HG03025 (cell line): ENCODE results near the gene KCNG2.

Experiments
- ATAC-seq: cut with Tn5 transposase; IDR thresholded peaks from one replicate; pipeline ENCODE4 v1.9.1; 2021; ENCODE audit warnings: mild to moderate bottlenecking, moderate library complexity; ENCODE audit not compliant: unreplicated experiment, low FRiP score

Gene KCNG2

DNA sequence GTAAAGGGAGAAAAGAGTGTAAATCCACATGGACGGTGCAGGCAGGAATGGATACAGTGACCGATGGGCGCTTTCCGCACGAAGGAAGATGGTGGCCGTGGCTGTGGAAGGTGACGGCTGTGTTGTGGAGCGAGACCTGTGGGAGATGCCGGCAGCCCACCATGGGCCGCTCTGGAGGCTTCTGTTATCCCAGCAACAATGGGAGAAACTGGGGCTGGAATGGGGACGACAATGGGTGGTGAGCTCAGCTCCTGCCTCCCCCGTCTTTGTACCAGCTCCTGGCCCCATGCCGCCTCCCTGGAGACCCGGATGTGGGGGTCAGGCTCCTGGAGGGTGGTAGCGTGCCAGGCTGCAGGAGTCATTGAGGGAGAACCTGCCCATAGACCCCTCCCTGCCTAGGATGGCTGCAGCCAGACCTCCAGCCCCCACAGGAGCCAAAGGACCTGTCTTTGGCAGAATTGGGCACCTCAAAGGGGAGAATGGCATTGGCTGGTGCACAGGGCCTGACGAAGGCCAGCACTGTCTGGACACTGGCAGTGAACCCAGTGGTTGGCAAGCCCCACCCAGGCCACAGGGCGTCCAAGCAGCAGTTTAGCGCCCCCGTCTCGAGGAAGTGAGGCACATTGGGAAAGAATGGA lies 81.1 kb downstream of the KCNG2 start:
- ATAC-seq, result no peak

DNA sequence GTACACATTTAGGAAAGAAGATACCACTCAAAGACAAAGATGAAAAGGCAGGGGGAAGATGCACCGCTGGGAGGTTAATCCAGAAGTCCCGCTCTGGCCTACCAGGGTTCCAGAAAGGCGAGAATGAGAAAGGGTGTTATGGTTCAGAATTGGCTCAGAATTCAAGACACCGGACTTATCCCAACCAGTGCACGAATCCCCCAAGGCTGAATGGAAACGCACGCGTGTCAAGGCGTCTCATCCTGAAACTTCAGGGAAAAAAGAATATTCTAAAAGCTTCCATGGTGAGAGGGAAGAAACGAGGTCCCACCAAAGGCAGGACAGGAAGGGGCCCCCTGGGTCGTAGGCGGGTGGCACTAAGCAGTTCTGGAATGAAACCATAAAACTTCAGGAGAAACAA lies 81.8 kb downstream of the KCNG2 start:
- ATAC-seq, result no peak

DNA sequence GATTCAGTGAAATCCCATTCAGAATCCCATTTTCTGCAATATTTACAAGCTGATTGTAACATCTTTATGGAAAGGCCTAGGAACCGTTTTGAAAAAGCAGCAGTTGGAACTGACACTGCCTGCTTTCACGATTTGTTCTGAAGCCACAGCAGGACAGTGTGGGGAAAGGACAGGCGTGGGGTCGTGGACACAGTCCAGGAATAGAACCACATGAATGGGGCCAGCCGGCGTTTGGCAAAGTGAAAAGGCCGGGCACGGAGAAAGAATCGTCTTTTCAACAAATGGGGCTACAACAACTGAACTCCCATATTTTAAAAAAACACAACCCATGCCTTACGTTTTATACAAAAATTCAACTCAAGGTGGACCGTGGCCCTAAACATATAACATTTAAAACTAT lies 84.0 kb downstream of the KCNG2 start:
- no peak for ATAC-seq

DNA sequence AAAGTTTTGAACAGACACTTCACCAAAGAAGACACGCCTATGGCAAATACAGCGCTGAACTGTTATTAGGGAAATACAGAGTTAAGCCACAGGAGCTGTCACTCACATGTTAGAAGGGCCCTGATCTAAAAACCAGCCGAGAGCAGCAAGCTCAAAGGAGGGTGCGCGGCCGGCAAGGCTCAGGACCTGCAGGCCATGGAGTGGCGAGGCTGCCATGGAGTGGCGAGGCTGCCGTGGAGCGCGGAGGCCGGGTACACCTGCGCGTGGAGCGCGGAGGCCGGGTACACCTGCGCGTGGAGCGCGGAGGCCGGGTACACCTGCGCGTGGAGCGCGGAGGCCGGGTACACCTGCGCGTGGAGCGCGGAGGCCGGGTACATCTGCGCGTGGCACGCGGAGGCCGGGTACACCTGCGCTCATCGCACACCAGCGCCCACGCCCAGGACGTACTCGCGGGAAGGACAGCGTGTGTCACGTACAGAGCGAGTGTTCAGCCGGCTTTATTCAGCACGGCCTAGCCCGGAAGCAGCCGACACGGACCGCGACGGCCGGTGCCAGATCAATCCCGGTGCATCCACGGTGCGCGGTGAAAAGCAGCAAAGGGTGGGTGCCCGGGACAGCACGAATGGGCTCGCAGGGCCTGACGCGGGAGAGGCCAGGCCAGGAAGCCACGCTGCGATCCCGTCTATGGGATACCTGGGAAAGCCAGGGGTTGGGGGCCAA lies 84.9 kb downstream of the KCNG2 start:
- ATAC-seq, result no peak

DNA sequence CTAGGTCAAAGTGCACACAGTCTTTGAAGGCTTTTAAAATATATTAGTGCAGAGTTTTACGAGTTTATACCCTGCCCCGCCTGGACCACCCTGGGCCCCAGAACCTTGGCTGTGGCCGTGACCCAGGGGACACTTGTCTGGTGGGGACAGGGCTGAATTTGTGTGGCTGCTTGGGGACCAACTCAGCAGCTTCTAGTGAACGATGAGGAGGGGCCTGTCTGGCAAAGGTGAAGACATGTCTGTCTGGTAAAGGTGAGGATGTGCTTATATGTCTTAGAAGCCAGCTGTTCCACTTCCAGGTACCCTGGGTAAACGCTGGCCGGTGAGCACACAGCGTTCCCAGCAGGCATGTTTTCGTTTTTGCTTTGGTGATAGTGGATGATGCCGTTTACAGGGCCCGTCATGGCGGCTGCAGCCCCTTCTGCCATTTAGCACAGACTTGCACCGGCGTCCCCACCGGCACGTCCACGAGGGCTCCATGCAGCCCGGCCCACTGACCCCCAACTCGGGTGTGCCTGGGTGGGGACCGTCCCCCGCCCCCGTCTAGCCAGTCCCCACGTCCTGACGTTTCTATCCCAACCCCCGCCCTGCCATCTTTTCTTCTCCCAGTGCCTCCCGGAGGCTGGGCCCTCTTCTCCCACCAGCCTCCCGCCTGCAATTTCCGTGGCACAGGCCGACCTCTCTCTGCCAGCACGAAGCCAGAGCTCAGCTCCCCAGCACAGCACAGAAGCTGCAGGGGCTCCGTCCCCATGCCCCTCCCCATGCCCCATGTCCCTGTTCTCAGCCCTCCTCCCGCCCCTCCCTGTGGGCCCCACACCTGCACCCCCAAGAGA lies 85.9 kb downstream of the KCNG2 start:
- ATAC-seq, result no peak

DNA sequence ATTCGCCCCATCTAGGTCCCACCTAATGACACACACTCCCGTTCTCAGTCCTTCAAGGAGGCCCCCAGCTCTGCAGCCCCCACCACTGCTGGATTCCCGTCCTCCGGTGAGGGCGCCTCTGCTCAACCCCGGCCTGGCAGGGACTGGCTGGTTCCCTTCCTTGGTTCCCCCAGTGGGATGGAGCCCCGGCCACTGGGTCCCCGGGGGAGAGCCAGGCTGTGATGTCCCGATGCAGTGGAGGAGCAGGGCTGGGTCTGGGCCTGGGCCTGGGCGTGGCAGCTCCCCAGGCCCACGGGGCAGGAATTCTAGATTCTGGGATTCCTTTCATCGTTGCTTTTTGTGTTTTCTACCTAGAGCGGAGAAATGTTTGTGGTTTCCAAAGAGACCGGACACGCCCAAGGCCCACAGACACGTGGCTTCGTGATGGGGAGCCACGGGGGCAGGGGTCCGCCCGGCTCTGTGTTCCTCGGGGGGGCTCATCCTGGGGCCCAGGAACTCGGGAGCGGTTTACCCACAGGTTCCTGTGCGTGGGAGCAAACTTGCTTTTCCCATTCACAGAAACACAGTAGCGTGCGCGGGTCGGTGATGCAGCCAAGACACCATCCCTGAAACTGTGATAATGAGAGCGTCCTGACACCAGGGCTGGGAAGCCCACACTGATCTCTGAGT lies 86.7 kb downstream of the KCNG2 start:
- no peak for ATAC-seq

DNA sequence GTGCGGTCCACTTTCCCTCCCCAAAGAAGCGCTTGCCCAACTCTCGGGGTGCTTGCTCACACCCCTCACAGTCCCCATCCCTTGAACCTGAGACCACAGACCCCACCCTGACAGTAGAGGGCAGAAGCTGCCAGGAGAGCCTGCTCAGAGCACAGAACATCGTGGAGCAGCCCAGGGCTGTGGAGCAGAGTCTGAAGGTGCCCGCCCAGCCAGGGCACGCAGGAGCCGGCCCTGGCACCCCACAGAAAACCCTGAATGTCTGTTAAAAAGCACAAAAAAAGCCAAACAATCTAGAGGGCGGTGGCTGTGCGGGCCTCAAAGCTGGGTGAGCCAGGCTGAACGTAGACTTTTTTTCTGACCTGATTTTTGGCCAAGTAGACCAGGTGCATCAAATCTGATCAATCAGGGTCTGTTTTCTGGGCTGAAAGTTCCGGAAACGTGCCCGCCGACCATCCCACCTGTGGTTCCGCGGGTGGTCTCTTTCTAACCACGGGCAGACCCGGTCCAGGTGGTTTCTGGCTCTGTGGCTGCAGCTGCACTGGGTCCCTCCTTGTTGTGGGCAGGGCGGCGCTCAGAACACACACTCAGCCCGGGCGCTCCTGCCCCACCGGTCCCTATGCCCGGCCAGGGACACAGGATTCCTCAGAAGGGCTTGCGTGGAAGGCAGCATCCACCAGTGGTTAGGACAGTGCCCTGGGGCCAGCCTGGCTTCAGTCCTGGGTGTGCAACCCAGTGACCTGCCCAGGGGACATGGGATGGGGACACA lies 87.4 kb downstream of the KCNG2 start:
- ATAC-seq, result no peak

DNA sequence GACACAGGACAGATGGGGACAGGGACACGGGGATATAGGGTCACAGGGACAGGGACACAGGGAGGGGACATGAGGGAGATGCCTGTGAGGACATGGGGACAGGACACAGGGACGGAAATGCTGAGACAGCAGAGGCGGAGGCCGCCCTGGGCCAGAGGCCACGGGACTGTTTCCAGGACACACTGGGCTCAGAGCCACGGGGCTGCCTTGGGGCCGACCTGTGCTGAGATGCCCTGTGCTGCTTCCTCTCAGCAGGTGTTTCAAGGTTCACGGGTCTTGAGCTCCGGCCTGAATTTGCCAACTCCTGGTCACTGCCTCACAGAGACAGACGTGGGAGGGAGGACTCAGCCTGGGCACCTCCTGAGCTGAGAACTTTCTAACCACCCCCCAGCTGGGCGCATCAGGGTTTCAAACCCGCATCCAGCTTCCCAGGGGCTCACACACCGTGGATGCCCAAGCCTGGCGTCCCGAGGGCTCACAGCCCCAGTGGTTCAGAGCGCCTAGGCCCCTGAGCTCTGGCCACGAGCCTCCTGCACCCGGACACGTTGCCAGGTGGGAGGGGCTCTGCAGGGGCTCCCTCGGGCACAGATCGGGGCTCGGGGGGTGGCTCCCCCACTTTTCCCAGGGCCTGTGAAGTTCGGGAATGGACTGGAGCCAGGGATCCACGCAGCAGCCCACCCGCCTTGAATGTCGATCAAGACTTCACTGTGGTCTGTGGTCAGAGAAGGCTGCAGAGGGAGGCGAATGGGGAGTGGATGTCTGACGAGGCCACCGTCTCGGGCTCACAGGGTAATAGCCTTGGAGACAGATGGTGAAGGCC lies 89.7 kb downstream of the KCNG2 start:
- no peak for ATAC-seq

DNA sequence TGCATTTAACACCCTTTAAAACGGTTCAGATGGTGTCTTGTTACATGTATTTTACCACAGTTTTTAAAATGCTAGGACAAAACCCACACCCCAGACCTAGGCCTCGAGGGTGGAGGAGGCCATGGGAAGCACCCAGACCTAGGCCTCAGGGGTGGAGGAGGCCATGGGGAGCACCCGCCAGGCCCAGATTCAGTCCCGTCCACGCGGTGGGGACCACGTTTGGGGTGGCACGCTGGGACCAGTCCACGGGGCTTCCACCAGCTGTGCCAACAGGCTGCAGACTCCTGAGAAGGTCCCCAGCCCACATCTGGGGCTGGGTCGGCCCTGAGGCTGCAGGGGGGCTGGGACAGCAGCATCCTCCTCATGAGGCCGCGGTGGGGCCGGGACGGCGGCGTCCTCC lies 90.3 kb downstream of the KCNG2 start:
- no peak for ATAC-seq

DNA sequence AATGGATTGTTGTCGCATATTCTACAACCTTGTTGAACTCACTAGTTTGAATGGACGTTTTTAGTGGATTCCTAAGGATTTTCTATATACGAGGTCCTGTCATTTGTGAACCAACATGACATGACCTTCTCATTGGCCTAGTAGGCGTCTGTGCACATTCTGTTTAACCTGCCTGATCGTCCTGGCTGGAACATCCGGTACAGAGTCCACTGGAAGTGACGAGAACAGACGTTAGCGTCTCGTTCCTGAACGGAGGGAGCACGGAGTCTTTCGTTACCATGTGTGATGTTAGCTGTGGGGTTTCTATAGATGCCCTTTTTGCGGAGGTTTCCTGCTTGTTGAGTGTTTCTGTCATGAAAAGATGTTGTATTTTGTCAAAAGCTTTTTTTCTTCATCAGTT lies 91.8 kb downstream of the KCNG2 start:
- no peak for ATAC-seq

DNA sequence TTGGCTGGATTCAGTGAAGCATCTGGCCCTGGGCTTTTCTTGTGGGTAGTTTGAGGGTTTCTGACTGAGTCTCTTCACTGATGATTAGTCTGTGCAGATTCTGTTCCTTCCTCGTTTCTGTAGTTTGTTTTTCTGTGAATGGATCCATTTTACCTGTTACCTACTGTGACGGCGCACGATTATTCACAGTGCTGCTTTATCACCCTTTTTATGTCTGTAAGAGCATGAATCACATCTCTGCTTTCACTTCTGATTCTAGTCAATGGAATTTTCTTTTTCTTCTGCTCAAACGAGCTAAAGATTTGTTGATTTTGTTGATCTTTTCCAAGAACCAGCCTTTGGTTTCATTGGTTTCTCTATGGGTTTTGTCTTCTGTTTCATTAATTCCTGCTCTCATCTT lies 92.9 kb downstream of the KCNG2 start:
- no peak for ATAC-seq

DNA sequence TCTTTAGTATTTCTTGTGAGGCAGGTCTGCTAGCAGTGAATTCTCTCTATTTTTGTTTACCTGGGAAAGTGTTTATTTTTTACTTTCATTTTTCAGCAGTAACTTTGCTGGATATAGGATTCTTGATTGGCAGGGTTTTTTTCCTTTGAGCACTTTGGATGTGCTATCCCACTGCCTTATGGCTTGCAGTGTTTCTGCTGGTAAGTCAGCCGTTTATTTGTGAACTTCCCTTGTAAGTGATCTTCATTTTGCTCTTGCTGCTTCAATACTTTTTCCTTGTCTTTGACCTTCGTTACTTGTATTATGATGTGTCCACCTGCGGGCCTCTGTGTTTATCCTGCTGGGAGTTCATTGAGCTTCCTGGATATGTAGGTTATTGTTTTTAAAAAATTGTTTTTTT lies 99.0 kb downstream of the KCNG2 start:
- ATAC-seq, result no peak

DNA sequence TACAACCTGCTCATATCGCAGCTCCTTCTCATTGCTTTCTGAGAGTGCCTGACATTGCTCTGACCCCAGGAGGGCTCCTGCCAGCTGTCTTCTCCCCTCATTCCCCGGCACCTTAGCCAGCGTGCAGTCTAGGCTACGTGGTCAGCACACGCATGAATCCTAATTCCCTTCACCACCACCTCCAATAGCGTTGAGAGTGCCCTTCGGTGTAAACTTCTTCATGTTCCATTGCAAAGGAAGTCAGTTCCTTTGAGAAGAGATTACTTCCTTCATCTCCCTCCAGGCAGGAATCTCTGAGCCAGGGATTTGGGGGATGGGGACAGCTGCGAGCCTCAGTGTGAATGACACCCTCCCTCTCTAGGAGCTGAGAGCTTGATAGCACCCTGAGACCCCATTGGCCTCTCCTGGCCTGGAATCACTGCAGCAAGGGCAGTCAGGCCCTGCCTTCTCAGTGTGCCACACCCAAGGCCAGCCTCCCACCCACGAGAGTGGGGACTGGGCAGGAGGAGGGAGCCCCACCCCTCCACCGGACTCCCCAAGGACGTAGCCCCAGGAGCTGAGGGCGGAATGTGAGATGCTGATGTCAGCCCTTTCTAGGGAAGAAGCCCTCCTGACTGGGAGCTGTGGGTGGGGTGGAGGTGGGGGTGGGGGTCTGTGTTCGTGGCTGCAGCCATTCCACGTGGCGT lies 100.3 kb downstream of the KCNG2 start:
- ATAC-seq, result no peak

DNA sequence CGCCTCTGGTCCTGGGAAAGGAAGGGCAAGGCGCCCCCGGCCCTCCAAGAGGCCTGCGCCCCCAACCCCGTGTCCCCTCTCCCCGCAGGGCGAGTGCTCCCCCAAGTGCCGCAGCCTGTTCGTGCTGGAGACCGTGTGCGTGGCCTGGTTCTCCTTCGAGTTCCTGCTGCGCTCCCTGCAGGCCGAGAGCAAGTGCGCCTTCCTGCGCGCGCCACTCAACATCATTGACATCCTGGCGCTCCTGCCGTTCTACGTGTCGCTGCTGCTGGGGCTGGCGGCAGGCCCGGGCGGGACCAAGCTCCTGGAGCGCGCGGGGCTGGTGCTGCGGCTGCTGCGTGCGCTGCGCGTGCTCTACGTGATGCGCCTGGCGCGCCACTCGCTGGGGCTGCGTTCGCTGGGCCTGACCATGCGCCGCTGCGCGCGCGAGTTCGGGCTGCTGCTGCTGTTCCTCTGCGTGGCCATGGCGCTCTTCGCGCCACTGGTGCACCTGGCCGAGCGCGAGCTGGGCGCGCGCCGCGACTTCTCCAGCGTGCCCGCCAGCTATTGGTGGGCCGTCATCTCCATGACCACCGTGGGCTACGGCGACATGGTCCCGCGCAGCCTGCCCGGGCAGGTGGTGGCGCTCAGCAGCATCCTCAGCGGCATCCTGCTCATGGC lies 101.3 kb downstream of the KCNG2 start:
- ATAC-seq, result no peak

DNA sequence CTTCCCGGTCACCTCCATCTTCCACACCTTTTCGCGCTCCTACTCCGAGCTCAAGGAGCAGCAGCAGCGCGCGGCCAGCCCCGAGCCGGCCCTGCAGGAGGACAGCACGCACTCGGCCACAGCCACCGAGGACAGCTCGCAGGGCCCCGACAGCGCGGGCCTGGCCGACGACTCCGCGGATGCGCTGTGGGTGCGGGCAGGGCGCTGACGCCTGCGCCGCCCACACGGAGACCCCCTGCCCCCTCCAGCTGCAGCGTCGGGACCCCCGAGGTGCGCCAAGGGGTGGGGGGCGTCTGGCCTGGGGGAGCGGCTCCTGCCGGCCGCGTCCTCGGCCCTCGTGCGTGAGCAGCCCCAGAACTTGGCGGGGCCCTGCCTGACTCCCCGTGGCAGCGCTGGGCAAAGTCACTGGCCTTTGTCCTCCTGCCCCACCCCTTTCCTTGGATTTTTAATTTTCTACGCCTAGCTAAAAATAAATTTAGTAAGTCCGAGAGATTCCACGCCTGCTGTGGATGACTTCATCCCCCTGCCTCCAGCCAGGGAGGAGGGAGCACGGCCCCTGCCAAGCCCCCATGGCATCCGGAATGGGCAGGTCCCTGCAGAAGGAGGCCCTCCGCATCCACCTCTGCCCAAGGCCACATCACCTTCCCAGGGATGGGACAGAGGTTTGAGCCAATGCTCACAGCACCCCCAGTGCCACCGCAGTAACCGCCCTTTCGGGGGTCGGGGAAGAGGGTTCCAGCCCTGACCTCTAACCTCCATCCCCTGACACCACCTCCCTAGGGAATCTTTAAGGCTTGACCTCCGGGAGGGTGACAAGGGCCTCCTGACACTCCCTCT lies 102.1 kb downstream of the KCNG2 start:
- ATAC-seq, result no peak

DNA sequence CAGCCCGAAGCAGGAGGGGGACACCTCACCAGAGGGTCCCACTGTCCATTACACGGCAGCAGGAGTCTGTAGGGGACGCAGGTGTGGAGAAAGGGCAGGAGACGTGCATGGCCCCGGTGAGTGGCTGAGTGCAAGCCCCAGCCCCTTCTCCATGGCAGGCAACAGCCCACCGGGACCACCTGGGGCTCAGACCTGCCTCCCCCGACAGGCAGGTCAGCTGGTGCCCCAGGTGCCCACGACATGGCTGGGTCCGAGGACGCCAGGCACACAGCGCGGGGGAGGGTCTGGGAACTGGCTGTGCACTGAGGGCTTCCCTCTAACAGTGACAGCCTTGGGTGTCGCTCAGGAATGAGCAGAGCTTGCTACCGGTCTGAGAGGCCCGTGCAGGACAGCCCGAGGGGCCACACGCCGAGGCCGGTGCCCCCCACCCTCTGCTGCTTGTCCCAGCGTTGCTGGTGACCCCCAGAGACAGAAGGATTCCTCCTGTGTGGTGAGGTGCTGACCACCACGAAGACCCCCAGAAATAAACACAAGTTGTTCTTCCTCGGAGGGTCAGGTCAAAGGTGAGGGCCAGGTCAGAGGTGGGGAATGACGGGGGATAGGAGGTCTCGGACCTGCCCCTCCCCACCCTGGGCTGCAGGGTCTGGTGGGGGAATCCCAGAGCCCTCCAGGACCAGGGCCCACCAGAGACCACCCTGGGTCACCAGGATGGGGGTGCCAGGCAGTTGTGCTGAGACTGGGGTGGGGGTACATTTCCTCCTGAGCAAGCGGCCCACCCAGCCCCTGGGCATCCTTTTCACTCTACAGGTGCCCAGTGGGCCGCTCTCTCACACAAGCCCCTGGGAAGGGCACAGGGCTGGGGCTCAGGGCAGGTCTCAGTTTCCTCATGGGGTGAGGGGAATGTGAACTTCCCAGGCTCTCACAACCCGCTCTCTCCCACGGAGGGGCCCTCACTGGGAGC lies 103.2 kb downstream of the KCNG2 start:
- ATAC-seq, result no peak
